ENCODE data around the gene ORC3.
"Not testable (repeated sequence)": the region's sequence is repeated elsewhere in the genome, so short reads cannot be mapped to it uniquely, and the experiment has no call there.

Gene ORC3

GRCh38 chr6:87697581-87698546 is 107.9 kb downstream of the ORC3 start:
- DNase-seq (ENCODE audit: low spot score): peak; percentile 76

GRCh38 chr6:87698547-87699006 is 108.6 kb downstream of the ORC3 start:
- DNase-seq (ENCODE audit: low spot score): no peak

- no peak for DNase-seq (ENCODE audit: low spot score)
Measured at GRCh38 chr6:87699576-87699975, 109.6 kb downstream of the ORC3 start.

- DNase-seq (ENCODE audit: low spot score): peak; percentile 52
Measured at GRCh38 chr6:87700397-87701343, 110.7 kb downstream of the ORC3 start.

- DNase-seq (ENCODE audit: low spot score): no peak
Measured at GRCh38 chr6:87701344-87701675, 111.4 kb downstream of the ORC3 start.

GRCh38 chr6:87701676-87702588 is 112.0 kb downstream of the ORC3 start, which contains the start of gene AKIRIN2:
Gene AKIRIN2, minus strand, starts transcription at chr6:87702233. Its CDS starts 549 bp downstream, at chr6:87701684.
- DNase-seq (ENCODE audit: low spot score): peak; percentile 98

- DNase-seq (ENCODE audit: low spot score): no peak
Measured at GRCh38 chr6:87702589-87702945, 112.6 kb downstream of the ORC3 start.

- not testable (repeated sequence) for DNase-seq (ENCODE audit: low spot score)
Measured at GRCh38 chr6:87703039-87703438, 113.1 kb downstream of the ORC3 start.

- DNase-seq (ENCODE audit: low spot score): no peak
Measured at GRCh38 chr6:87705070-87705691, 115.2 kb downstream of the ORC3 start.

- DNase-seq (ENCODE audit: low spot score): no peak
Measured at GRCh38 chr6:87706187-87706966, 116.4 kb downstream of the ORC3 start.

- DNase-seq (ENCODE audit: low spot score): not testable (repeated sequence)
Measured at GRCh38 chr6:87708581-87709427, 118.9 kb downstream of the ORC3 start.

- DNase-seq (ENCODE audit: low spot score): no peak
Measured at GRCh38 chr6:87710090-87710489, 120.2 kb downstream of the ORC3 start.

GRCh38 chr6:87712713-87713112 is 122.8 kb downstream of the ORC3 start:
- DNase-seq (ENCODE audit: low spot score): not testable (repeated sequence)

- no peak for DNase-seq (ENCODE audit: low spot score)
Measured at GRCh38 chr6:87714093-87714842, 124.3 kb downstream of the ORC3 start.

Data from globus pallidus (tissue), 1 donor.